HEK293 (cell line): ENCODE results near the gene AGTPBP1.
"Not testable (repeated sequence)": the region's sequence is repeated elsewhere in the genome, so short reads cannot be mapped to it uniquely, and the experiment has no call there.

Experiments used
- CTCF ChIP-seq: fragments of 450-650 bp; formaldehyde crosslinking; IDR thresholded peaks from 2 replicates; pipeline ENCODE4 v1.5.1; 2016; ENCODE audit warnings: missing biosample characterization, missing genetic modification characterization
- TRIM28 ChIP-seq: IDR thresholded peaks from 2 replicates; pipeline ENCODE4 v1.6.1; 2011; ENCODE audit warnings: low read length, control low read depth, borderline replicate concordance
- ZBTB1 ChIP-seq: fragments of 450-650 bp; formaldehyde crosslinking; IDR thresholded peaks from 2 replicates; pipeline ENCODE4 v1.5.1; 2016; ENCODE audit warnings: missing biosample characterization, missing genetic modification characterization
- ZBTB11 ChIP-seq: fragments of 450-650 bp; formaldehyde crosslinking; conservative IDR thresholded peaks from 2 replicates; pipeline ENCODE4 v1.5.1; 2016; ENCODE audit warnings: low read depth, missing biosample characterization, missing genetic modification characterization
- ZBTB20 ChIP-seq: fragments of 450-650 bp; formaldehyde crosslinking; IDR thresholded peaks from 2 replicates; pipeline ENCODE4 v1.5.1; 2016; ENCODE audit warnings: missing biosample characterization, missing genetic modification characterization
- ZBTB49 ChIP-seq: fragments of 450-650 bp; formaldehyde crosslinking; IDR thresholded peaks from 2 replicates; pipeline ENCODE4 v1.5.1; 2016; ENCODE audit warnings: missing biosample characterization, missing genetic modification characterization, low read depth
- ZIC2 ChIP-seq: fragments of 450-650 bp; formaldehyde crosslinking; IDR thresholded peaks from 2 replicates; pipeline ENCODE4 v1.5.1; 2016; ENCODE audit warnings: missing biosample characterization, missing genetic modification characterization
- ZNF274 ChIP-seq, 2 experiments: fragments of 200-500 bp in 1 of 2; fragments of 450-650 bp in 1 of 2; sonication (Bioruptor generic) in 1 of 2; formaldehyde crosslinking in 1 of 2; IDR thresholded peaks; 2 replicates each; pipeline versions ENCODE4 v1.5.1 to v1.6.1; 2014 to 2016; ENCODE audit warnings: borderline replicate concordance in 1 of 2, inconsistent platforms in 1 of 2, low read length in 1 of 2, missing biosample characterization in 1 of 2, missing genetic modification characterization in 1 of 2
- ZNF302 ChIP-seq: fragments of 450-650 bp; formaldehyde crosslinking; IDR thresholded peaks from 2 replicates; pipeline ENCODE4 v1.5.1; 2016; ENCODE audit warnings: missing biosample characterization, missing genetic modification characterization, low read depth
- ZNF311 ChIP-seq: fragments of 450-650 bp; formaldehyde crosslinking; IDR thresholded peaks from 2 replicates; pipeline ENCODE4 v1.5.1; 2017; ENCODE audit warnings: missing biosample characterization, missing genetic modification characterization, borderline replicate concordance
- ZNF626 ChIP-seq: fragments of 450-650 bp; sonication (Bioruptor Pico); formaldehyde crosslinking; IDR thresholded peaks from 2 replicates; pipeline ENCODE4 v1.5.1; 2018; ENCODE audit warnings: missing biosample characterization, missing genetic modification characterization, inconsistent platforms
- ZNF658 ChIP-seq: fragments of 450-650 bp; formaldehyde crosslinking; IDR thresholded peaks from 2 replicates; pipeline ENCODE4; 2016; ENCODE audit warnings: missing biosample characterization, missing genetic modification characterization
- ZNF660 ChIP-seq: fragments of 450-650 bp; IDR thresholded peaks from 2 replicates; pipeline ENCODE4 v1.5.1; 2018; ENCODE audit warnings: missing biosample characterization, mild to moderate bottlenecking, missing genetic modification characterization

- TF ChIP-seq CTCF (tag by site-specific recombination); ZBTB1; ZNF274 (IDR thresholded peaks at IDR 0.05; ENCODE audit: low read length); ZNF274 (tag by site-specific recombination; IDR thresholded peaks at IDR 0.05; ENCODE audit: borderline replicate concordance); ZBTB49; ZBTB11 (tag by site-specific recombination); ZNF626 (tag by site-specific recombination); ZNF660 (tag by site-specific recombination); ZNF302 (tag by site-specific recombination); TRIM28; ZBTB20 (tag by site-specific recombination); ZIC2; ZNF311 (tag by site-specific recombination); ZNF658 (tag by site-specific recombination): not testable (repeated sequence)
These were observed 168.2 kb downstream of the AGTPBP1 start for GRCh38 chr9:85573546-85573945.
